Mesodermal cell (in vitro differentiated cells): Measurements from ENCODE around the gene BTD.
A peak's percentile ranks its signal among the peaks of the same experiment; 100 is the strongest.
"Not testable (repeated sequence)": the region's sequence is repeated elsewhere in the genome, so short reads cannot be mapped to it uniquely, and the experiment has no call there.

ENCODE experiments used
- H3K27ac ChIP-seq: 2 replicates; pipeline ENCODE4 v1.7.0; 2013; ENCODE audit warnings: mild to moderate bottlenecking, low read depth, low read length, moderate library complexity; ENCODE audit not compliant: severe bottlenecking
- H3K36me3 ChIP-seq: 2 replicates; pipeline ENCODE4 v1.7.1; 2013; ENCODE audit warnings: mild to moderate bottlenecking, low read length, moderate library complexity; ENCODE audit not compliant: control insufficient read depth, insufficient read depth
- H3K4me1 ChIP-seq: one replicate; pipeline ENCODE4 v1.7.1; 2013; ENCODE audit warnings: mild to moderate bottlenecking, low read length; ENCODE audit not compliant: insufficient read depth, control insufficient read depth, poor library complexity, severe bottlenecking
- H3K4me3 ChIP-seq: 2 replicates; pipeline ENCODE4 v1.7.0; 2013; ENCODE audit warnings: low read length, control low read depth, mild to moderate bottlenecking; ENCODE audit not compliant: insufficient read depth, poor library complexity, severe bottlenecking; ENCODE audit errors: extremely low read depth
- H3K9me3 ChIP-seq: 2 replicates; pipeline ENCODE4 v1.7.1; 2013; ENCODE audit warnings: mild to moderate bottlenecking, low read length, moderate library complexity; ENCODE audit not compliant: control insufficient read depth
- WGBS, 2 experiments: methylation state at CpG; one replicate each; pipeline ENCODE4 v1.1.5; 2013; ENCODE audit warnings: missing lambda C conversion rate in 2 of 2; ENCODE audit not compliant: insufficient coverage in 2 of 2; 5-methylcytosine and 5-hydroxymethylcytosine counted together

Gene BTD

GRCh38 chr3:15602816-15603215 is 1.3 kb downstream of the BTD start:
- peak overlapping the region; percentile 91 for H3K4me3 ChIP-seq
- 80% methylated on average over 1 of the region's 3 CpGs; no CpG with 5 or more reads in 1 of the 2 experiments for WGBS, 2 experiments
- peaks cover 24% of the 10 kb centered on the region for H3K36me3 ChIP-seq
- not testable (repeated sequence) for H3K9me3 ChIP-seq, H3K4me1 ChIP-seq, H3K27ac ChIP-seq

DNA sequence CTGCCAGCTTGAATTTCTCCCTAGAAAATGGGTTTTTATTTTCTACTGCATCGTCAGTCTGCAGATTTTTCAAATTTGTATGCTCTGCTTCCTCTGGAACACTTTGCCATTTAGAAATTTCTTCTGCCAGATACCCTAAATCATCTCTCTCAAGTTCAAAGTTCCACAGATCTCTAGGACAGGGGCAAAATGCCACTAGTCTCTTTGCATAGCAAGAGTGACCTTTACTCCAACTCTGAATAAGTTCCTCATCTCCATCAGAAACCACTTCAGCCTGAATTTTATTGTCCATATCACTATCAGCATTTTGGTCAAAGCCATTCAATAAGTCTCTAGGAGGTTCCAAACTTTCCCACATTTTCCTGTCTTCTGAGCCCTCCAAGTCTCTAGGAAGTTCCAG is 3.0 kb downstream of the BTD start:
- H3K9me3 ChIP-seq, H3K36me3 ChIP-seq, H3K4me1 ChIP-seq, H3K4me3 ChIP-seq, H3K27ac ChIP-seq: not testable (repeated sequence)
- 90 to 91% methylated on average over 1 of the region's 1 CpG for WGBS, 2 experiments

GRCh38 chr3:15606434-15606891 is 4.9 kb downstream of the BTD start:
- Histone ChIP-seq H3K9me3 (no peaks in the 10 kb centered on the region), H3K4me1 (no peaks in the 10 kb centered on the region), H3K27ac (no peak overlapping the region), H3K4me3 (no peak overlapping the region), H3K36me3 (peaks cover 5% of the 10 kb centered on the region)
- 83 to 100% methylated on average over 1 of the region's 2 CpGs for WGBS, 2 experiments

GRCh38 chr3:15610082-15610759 is 8.7 kb downstream of the BTD start:
- Histone ChIP-seq H3K27ac (no peak overlapping the region), H3K36me3 (no peaks in the 10 kb centered on the region), H3K4me3 (no peak overlapping the region), H3K9me3 (no peaks in the 10 kb centered on the region), H3K4me1 (no peaks in the 10 kb centered on the region)
- 86 to 95% methylated on average over 2 of the region's 4 CpGs for WGBS, 2 experiments

- Histone ChIP-seq H3K4me3 (no peak overlapping the region), H3K36me3 (no peaks in the 10 kb centered on the region), H3K27ac (no peak overlapping the region), H3K4me1 (no peaks in the 10 kb centered on the region), H3K9me3 (no peaks in the 10 kb centered on the region)
- 100% methylated on average over 2 of the region's 3 CpGs; no CpG with 5 or more reads in 1 of the 2 experiments for WGBS, 2 experiments
These were observed 9.5 kb downstream of the BTD start for GRCh38 chr3:15611018-15611417.

DNA sequence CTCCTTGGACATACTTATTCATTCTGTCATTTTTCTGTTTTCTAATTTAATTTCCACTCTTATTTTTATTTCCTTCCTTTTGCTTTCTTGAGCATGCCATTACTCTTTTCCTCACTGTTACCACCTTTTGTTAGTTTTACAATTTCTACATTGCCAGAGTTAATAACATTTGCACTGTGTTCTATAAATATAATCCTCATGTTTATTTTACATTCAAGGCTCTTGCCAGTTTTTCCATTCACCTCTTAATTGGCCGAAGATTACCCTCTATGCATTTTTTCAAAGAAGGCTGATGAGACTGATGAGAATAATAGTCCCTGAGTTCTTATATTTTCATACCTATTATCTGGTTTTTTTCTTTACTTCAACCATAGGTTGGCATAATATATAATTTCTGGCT is 10.5 kb downstream of the BTD start:
- WGBS, 2 experiments = no CpG with 5 or more reads among the region's 1 CpG
- H3K27ac ChIP-seq = no peak overlapping the region
- H3K36me3 ChIP-seq = no peaks in the 10 kb centered on the region
- no peaks in the 10 kb centered on the region for H3K4me1 ChIP-seq
- no peak overlapping the region for H3K4me3 ChIP-seq
- H3K9me3 ChIP-seq = no peaks in the 10 kb centered on the region

- H3K36me3 ChIP-seq = no peaks in the 10 kb centered on the region
- WGBS, 2 experiments = 83 to 100% methylated on average over 1 of the region's 1 CpG
- H3K9me3 ChIP-seq = no peaks in the 10 kb centered on the region
- no peaks in the 10 kb centered on the region for H3K4me1 ChIP-seq
- H3K4me3 ChIP-seq = no peak overlapping the region
- no peak overlapping the region for H3K27ac ChIP-seq
These were observed 13.4 kb downstream of the BTD start for GRCh38 chr3:15614958-15615357.

GRCh38 chr3:15616053-15616452 is 14.5 kb downstream of the BTD start:
- Histone ChIP-seq H3K4me3 (no peak overlapping the region), H3K4me1 (no peaks in the 10 kb centered on the region), H3K27ac (no peak overlapping the region), H3K36me3 (no peaks in the 10 kb centered on the region), H3K9me3 (peaks cover 9% of the 10 kb centered on the region)
- 92 to 96% methylated on average over 2 to 5 of the region's 6 CpGs for WGBS, 2 experiments

GRCh38 chr3:15619659-15620464 is 18.3 kb downstream of the BTD start:
- H3K9me3 ChIP-seq = peaks cover 10% of the 10 kb centered on the region
- H3K4me1 ChIP-seq, H3K36me3 ChIP-seq, H3K4me3 ChIP-seq, H3K27ac ChIP-seq: not testable (repeated sequence)
- 87 to 93% methylated on average over 2 to 3 of the region's 8 CpGs for WGBS, 2 experiments

- Histone ChIP-seq H3K9me3 (peaks cover 10% of the 10 kb centered on the region), H3K27ac (no peak overlapping the region), H3K4me1 (no peaks in the 10 kb centered on the region), H3K36me3 (no peaks in the 10 kb centered on the region), H3K4me3 (no peak overlapping the region)
- WGBS, 2 experiments = 80% methylated on average over 1 of the region's 4 CpGs; no CpG with 5 or more reads in 1 of the 2 experiments
These were observed 22.2 kb downstream of the BTD start for GRCh38 chr3:15623535-15624440.
